B cell (primary cell): ENCODE results near the gene LRRC73. TPM values are rescaled to one million over a fixed set of nuclear protein-coding genes. Genes with fewer than 3 reads are reported as not detected.
"Not testable (repeated sequence)": the region's sequence is repeated elsewhere in the genome, so short reads cannot be mapped to it uniquely, and the experiment has no call there.

Experiments used
- ATAC-seq: fragments of 200-7000 bp; cut with Tn5 transposase; one replicate; pipeline ENCODE4 v1.10.0; 2021; ENCODE audit warnings: low read depth, mild to moderate bottlenecking, moderate number of reproducible peaks, moderate library complexity
- CTCF ChIA-PET: fragments of 350-600 bp; sonication (Branson Sonifier 250); formaldehyde crosslinking; loops from one replicate; lab custom pipeline; 2021; ENCODE audit warnings: antibody characterized with exemption, inconsistent platforms; lab: Charles Lee
- POLR2A ChIA-PET: fragments of 350-600 bp; sonication (Branson Sonifier 250); formaldehyde crosslinking; loops from one replicate; lab custom pipeline; 2021; ENCODE audit warnings: antibody characterized with exemption; lab: Charles Lee
- DNase-seq: peaks from one replicate; pipeline ENCODE4 v3.0.0; 2013
- H2AFZ ChIP-seq: 2 replicates; pipeline ENCODE4 v1.6.1; 2012; ENCODE audit warnings: mild to moderate bottlenecking, low read depth, low read length; ENCODE audit not compliant: insufficient read depth, poor library complexity, severe bottlenecking
- H3K27ac ChIP-seq, 2 donors: 1 replicate in 1 of 2; 2 replicates in 1 of 2; pipeline ENCODE4 v1.5.1; 2012 to 2013; ENCODE audit warnings: low read length in 2 of 2, mild to moderate bottlenecking in 2 of 2, moderate library complexity in 1 of 2
- H3K27me3 ChIP-seq, 4 experiments: fragments of 200-600 bp in 1 of 4; sonication (generic) in 1 of 4; replicated peaks in 1 of 4; 1 replicate in 2 of 4; 2 replicates in 2 of 4; pipeline versions ENCODE4 v1.6.1 to v1.7.0; 2013 to 2016; ENCODE audit warnings: low read length in 3 of 4, mild to moderate bottlenecking in 2 of 4, mixed read lengths in 1 of 4, moderate library complexity in 1 of 4; ENCODE audit not compliant: insufficient read depth in 4 of 4, control insufficient read depth in 3 of 4; ENCODE audit errors: control extremely low read depth in 1 of 4
- H3K36me3 ChIP-seq, 2 experiments: replicated peaks in 1 of 2; 1 replicate in 1 of 2; 2 replicates in 1 of 2; pipeline versions ENCODE4 v1.6.1 to v1.7.1; 2013; ENCODE audit warnings: low read length in 1 of 2; ENCODE audit not compliant: insufficient read depth in 2 of 2, control insufficient read depth in 1 of 2; ENCODE audit errors: control extremely low read depth in 1 of 2, extremely low read depth in 1 of 2
- H3K4me1 ChIP-seq, 2 donors: fragments of 200-600 bp in 1 of 2; sonication (generic) in 1 of 2; 1 replicate in 1 of 2; 2 replicates in 1 of 2; pipeline versions ENCODE4 v1.5.1 to v1.6.1; 2013 to 2017; ENCODE audit warnings: low read length in 2 of 2; ENCODE audit not compliant: control insufficient read depth in 2 of 2, insufficient read depth in 2 of 2
- H3K4me2 ChIP-seq: replicated peaks from 2 replicates; pipeline ENCODE3; 2012; ENCODE audit warnings: mild to moderate bottlenecking, low read depth, low read length; ENCODE audit not compliant: poor library complexity, severe bottlenecking
- H3K4me3 ChIP-seq, 5 experiments: fragments of 200-600 bp in 1 of 5; sonication (generic) in 1 of 5; 1 replicate in 3 of 5; 2 replicates in 2 of 5; pipeline versions ENCODE4 v1.5.1 to v1.7.0; 2011 to 2016; ENCODE audit warnings: low read length in 4 of 5, mild to moderate bottlenecking in 4 of 5, low read depth in 2 of 5, control low read depth in 1 of 5, moderate library complexity in 1 of 5; ENCODE audit not compliant: insufficient read depth in 1 of 5; ENCODE audit errors: control extremely low read depth in 1 of 5, extremely low read depth in 1 of 5
- H3K79me2 ChIP-seq: fragments of 200-600 bp; sonication (generic); one replicate; pipeline ENCODE4 v1.6.0; 2016; ENCODE audit warnings: low read length; ENCODE audit not compliant: control insufficient read depth, insufficient read depth
- H3K9ac ChIP-seq: fragments of 200-600 bp; sonication (generic); 2 replicates; pipeline ENCODE4 v1.6.1; 2017; ENCODE audit warnings: mild to moderate bottlenecking, low read length, moderate library complexity
- H3K9me3 ChIP-seq, 3 donors: one replicate each; pipeline versions ENCODE4 v1.6.1 to v1.7.1; 2013; ENCODE audit warnings: low read length in 2 of 3; ENCODE audit not compliant: control insufficient read depth in 2 of 3, insufficient read depth in 1 of 3; ENCODE audit errors: control extremely low read depth in 1 of 3
- H4K20me1 ChIP-seq: 2 replicates; pipeline ENCODE4 v1.6.0; 2012; ENCODE audit warnings: mild to moderate bottlenecking, low read length; ENCODE audit not compliant: insufficient read depth, control insufficient read depth, poor library complexity, severe bottlenecking
- H3K27ac Mint-ChIP-seq: one replicate; pipeline ENCODE4 v1.8.0; 2021; ENCODE audit warnings: mixed read lengths
- H3K27me3 Mint-ChIP-seq: one replicate; pipeline ENCODE4 v1.8.0; 2021; ENCODE audit warnings: mixed read lengths
- H3K4me1 Mint-ChIP-seq: one replicate; pipeline ENCODE4 v1.8.0; 2021; ENCODE audit warnings: mixed read lengths
- H3K4me3 Mint-ChIP-seq: one replicate; pipeline ENCODE4 v1.8.0; 2021; ENCODE audit warnings: mixed read lengths
- H3K9me3 Mint-ChIP-seq: one replicate; pipeline ENCODE4 v1.8.0; 2022; ENCODE audit warnings: mixed read lengths; ENCODE audit not compliant: insufficient read depth
- CTCF ChIP-seq: fragments of 200-600 bp; IDR thresholded peaks from one replicate; pipeline ENCODE4 v1.8.0; 2022; ENCODE audit warnings: antibody characterized with exemption, mild to moderate bottlenecking
- EZH2 ChIP-seq: IDR thresholded peaks from 2 replicates; pipeline ENCODE4 v1.6.1; 2012; ENCODE audit warnings: borderline replicate concordance, low read depth, mild to moderate bottlenecking, moderate library complexity, low read length; ENCODE audit not compliant: insufficient read depth, poor library complexity, severe bottlenecking
- WGBS: methylation state at CpG from one replicate; pipeline ENCODE4 v1.1.5; 2013; ENCODE audit warnings: missing lambda C conversion rate; ENCODE audit not compliant: insufficient coverage; 5-methylcytosine and 5-hydroxymethylcytosine counted together
- intact Hi-C: fragments of 100-400 bp; cut with micrococcal nuclease; formaldehyde crosslinking; loops from one replicate; pipeline ENCODE4 v1.10.0; 2022
- polyA plus RNA-seq: library from polyadenylated mRNA; depleted of rRNA; stranded (reverse); fragments of >200 nt; gene quantifications from 2 replicates; pipeline ENCODE4 v1.2.3, GENCODE V29; 2012
- total RNA-seq, 2 donors: library from RNA; stranded (reverse); fragments of 120-200 nt in 1 of 2; gene quantifications; 1 replicate in 1 of 2; 2 replicates in 1 of 2; pipeline versions ENCODE4 v1.2.3 to v1.2.4, GENCODE V29; 2013 to 2022

The LRRC73 gene
- total and polyA plus RNA-seq, 2 donors (not counting 1 experiment from before 2014, with no cell fraction given), result 0.06 to 0.99 TPM

GRCh38 chr6:43499028-43499815 lies 10.9 kb downstream of the LRRC73 start:
- Histone ChIP-seq H3K27ac (no peak overlapping the region), H4K20me1 (no peaks in the 10 kb centered on the region), H3K9ac (no peak overlapping the region), H3K4me3 (no peak overlapping the region), H3K4me2 (no peak overlapping the region), H3K79me2 (peaks cover 10% of the 10 kb centered on the region), H3K36me3 (peaks cover 0 to 72% of the 10 kb centered on the region in 2 experiments), H3K4me1 (peaks cover 0 to 6% of the 10 kb centered on the region in 2 donors), H2AFZ (no peak overlapping the region), H3K27me3 (no peaks in the 10 kb centered on the region), H3K9me3 (no peaks in the 10 kb centered on the region)
- ChIA-PET POLR2A (no interaction called here), CTCF (interaction anchor here (1.2 to 3.2 kb wide), 3 partner anchors 8 to 11 kb away, joined by 3 to 11 read pairs (median 8); partner anchors contain the start of gene LRRC73)
- DNase-seq, result no peak
- no peak for ATAC-seq
- Mint-ChIP-seq H3K27ac (no peak overlapping the region), H3K4me3 (no peak overlapping the region), H3K4me1 (peaks cover 7% of the 10 kb centered on the region), H3K27me3 (no peaks in the 10 kb centered on the region), H3K9me3 (no peaks in the 10 kb centered on the region)
- TF ChIP-seq CTCF, result no peak
- no peak for TF ChIP-seq EZH2
- intact Hi-C loops, result no loop called here
- WGBS, result 95% methylated on average over 12 of the region's 12 CpGs

DNA sequence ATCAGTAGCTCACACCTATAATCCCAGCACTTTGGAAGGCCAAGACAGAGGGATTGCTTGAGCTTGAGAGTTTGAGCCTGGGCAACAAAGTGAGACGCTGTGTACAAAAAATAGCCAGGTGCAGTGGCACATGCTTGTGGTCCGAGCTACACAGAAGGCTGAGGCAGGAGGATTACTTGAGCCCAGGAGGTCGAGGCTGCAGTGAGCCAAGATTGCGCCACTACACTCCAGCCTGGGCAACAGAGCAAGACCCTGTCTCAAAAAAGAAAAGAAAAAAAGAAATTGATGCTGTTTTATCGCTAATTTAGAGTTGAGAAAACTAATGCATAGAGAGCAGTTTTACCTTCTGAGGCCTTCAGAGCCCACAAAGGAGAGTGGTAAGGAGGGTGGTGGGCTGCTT lies 11.9 kb downstream of the LRRC73 start:
- H3K27ac Mint-ChIP-seq, H3K27ac ChIP-seq, H3K9ac ChIP-seq, H3K27me3 ChIP-seq, H3K4me1 ChIP-seq, H2AFZ ChIP-seq, POLR2A ChIA-PET, ATAC-seq, H4K20me1 ChIP-seq, DNase-seq, H3K9me3 ChIP-seq, H3K4me3 ChIP-seq, H3K4me2 ChIP-seq, H3K9me3 Mint-ChIP-seq, H3K4me3 Mint-ChIP-seq, H3K27me3 Mint-ChIP-seq, intact Hi-C loops: not testable (repeated sequence)
- peaks cover 0 to 68% of the 10 kb centered on the region in 2 experiments for H3K36me3 ChIP-seq
- peaks cover 10% of the 10 kb centered on the region for H3K4me1 Mint-ChIP-seq
- peaks cover 16% of the 10 kb centered on the region for H3K79me2 ChIP-seq
- CTCF ChIA-PET, result interaction anchor here (1.9 kb wide), 1 partner anchor 9 kb away, joined by 8 read pairs; no protein-coding TSS in a partner anchor
- WGBS, result 100% methylated on average over 4 of the region's 5 CpGs
